ENCODE results near the gene GNG2. TPM values are rescaled to one million over a fixed set of nuclear protein-coding genes. Genes with fewer than 3 reads are reported as not detected.

The GNG2 gene
- total and polyA plus RNA-seq, 4 experiments from 2014 or later = 81.3 to 177 (median 122) TPM

GRCh38 chr14:51862176-51862796 lies 1.9 kb downstream of the GNG2 start:
- Histone ChIP-seq H3K27me3 (ENCODE audit: insufficient read depth, low read length) (no peaks in the 10 kb centered on the region), H3K27ac (ENCODE audit: low read depth, low read length) (peak overlapping the region; percentile 84), H3K4me1 (ENCODE audit: insufficient read depth, low read length) (peaks cover 72% of the 10 kb centered on the region), H3K4me3 (ENCODE audit: low read length in 2 of 2) (peak overlapping the region; percentile 32 to 77), H3K9me3 (ENCODE audit: control insufficient read depth in 1 of 2, low read length in 2 of 2) (no peaks in the 10 kb centered on the region), H3K36me3 (ENCODE audit: insufficient read depth, low read length) (no peaks in the 10 kb centered on the region)
- H3K27me3 Mint-ChIP-seq = no peaks in the 10 kb centered on the region
- H3K4me1 Mint-ChIP-seq = peaks cover 39 to 74% (median 55%) of the 10 kb centered on the region in 4 donors
- POLR2A ChIA-PET (ENCODE audit: partially characterized antibody) = interaction anchor here (1.0 to 8.7 kb wide), 10 partner anchors 9 to 79 kb away, joined by 3 to 285 read pairs (median 8); no protein-coding TSS in a partner anchor
- H3K27ac Mint-ChIP-seq = peak overlapping the region; percentile 96 to 100 (median 99)
- intact Hi-C loops (cut with micrococcal nuclease) = loop anchor here (2.0 to 10.0 kb wide), 6 partner anchors 15 to 1550 kb away; partner anchors contain the start of genes DMAC2L, L2HGDH, PTGER2 and TMX1
- H3K4me3 Mint-ChIP-seq = peak overlapping the region; percentile 91 to 98 (median 96)
- CTCF ChIA-PET (ENCODE audit: partially characterized antibody) = interaction anchor here (1.2 to 4.2 kb wide), 8 partner anchors 10 to 116 kb away, joined by 3 to 40 read pairs (median 6); no protein-coding TSS in a partner anchor
- DNase-seq = peak in 1 of 5 donors; percentile 27
- peaks cover 0 to 3% (median 0%) of the 10 kb centered on the region in 8 donors for H3K9me3 Mint-ChIP-seq
- H3K36me3 Mint-ChIP-seq = peaks cover 0 to 35% of the 10 kb centered on the region in 2 donors

- H3K27ac ChIP-seq (ENCODE audit: low read depth, low read length) = peak overlapping the region; percentile 84
- Mint-ChIP-seq H3K9me3 (peaks cover 0 to 3% (median 0%) of the 10 kb centered on the region in 8 donors), H3K4me1 (peaks cover 36 to 69% (median 50%) of the 10 kb centered on the region in 4 donors), H3K4me3 (peak overlapping the region; percentile 91 to 98 (median 96)), H3K27me3 (no peaks in the 10 kb centered on the region), H3K27ac (peak overlapping the region; percentile 96 to 100 (median 99)), H3K36me3 (peaks cover 0 to 35% of the 10 kb centered on the region in 2 donors)
- H3K36me3 ChIP-seq (ENCODE audit: insufficient read depth, low read length) = no peaks in the 10 kb centered on the region
- CTCF ChIA-PET (ENCODE audit: partially characterized antibody) = interaction anchor here (1.5 to 4.2 kb wide), 4 partner anchors 16 to 116 kb away, joined by 3 to 40 read pairs (median 16); no protein-coding TSS in a partner anchor
- DNase-seq = no peak
- peaks cover 72% of the 10 kb centered on the region for H3K4me1 ChIP-seq (ENCODE audit: insufficient read depth, low read length)
- POLR2A ChIA-PET (ENCODE audit: partially characterized antibody) = interaction anchor here (1.5 to 8.7 kb wide), 5 partner anchors 8 to 78 kb away, joined by 4 to 285 read pairs (median 53); no protein-coding TSS in a partner anchor
- intact Hi-C loops (cut with micrococcal nuclease) = loop anchor here (2.0 to 10.0 kb wide), 6 partner anchors 14 to 1551 kb away; partner anchors contain the start of genes DMAC2L, L2HGDH, PTGER2 and TMX1
- peak overlapping the region; percentile 32 to 77 for H3K4me3 ChIP-seq (ENCODE audit: low read length in 2 of 2)
- H3K9me3 ChIP-seq (ENCODE audit: control insufficient read depth in 1 of 2, low read length in 2 of 2) = no peaks in the 10 kb centered on the region
- H3K27me3 ChIP-seq (ENCODE audit: insufficient read depth, low read length) = no peaks in the 10 kb centered on the region
These were observed 2.4 kb downstream of the GNG2 start for GRCh38 chr14:51862860-51863259.

DNA sequence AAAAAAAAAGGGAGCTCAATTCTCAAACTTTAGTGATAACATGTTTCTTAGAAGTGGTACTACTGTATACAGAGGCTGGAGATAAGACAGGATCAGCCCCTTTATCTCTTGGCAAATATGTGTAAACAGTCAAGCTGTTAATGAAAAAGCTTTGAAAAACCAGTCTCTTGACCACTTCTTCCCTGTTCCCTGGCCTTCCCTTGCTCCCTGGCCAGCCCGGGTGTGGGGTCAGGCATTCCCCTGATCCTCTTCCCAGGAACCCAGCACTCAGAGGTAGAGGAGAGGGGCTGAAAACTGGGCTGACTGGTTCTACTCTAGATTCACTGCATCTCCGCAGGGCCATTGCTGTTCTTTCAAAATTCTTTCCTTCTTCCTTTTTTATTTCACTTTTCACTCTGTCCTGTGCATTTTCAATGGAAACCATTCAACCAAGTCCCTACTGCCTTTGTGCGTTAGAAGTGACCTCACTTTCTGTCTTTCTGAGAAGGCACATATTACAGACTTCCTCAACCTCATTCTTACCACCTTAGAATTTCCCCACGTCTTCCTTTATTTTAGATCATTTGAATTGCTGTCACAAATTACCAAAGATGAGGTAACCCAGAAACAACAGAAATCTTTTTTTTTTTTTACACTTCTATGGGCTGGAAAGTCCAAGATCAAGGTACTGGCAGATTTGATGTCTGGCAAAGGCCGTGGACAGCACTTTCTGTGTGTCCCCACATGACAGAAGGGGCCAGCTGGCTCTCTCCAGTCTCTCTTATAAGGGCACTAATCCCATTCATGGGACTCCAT lies 5.7 kb downstream of the GNG2 start:
- Mint-ChIP-seq H3K27ac (no peak overlapping the region), H3K27me3 (no peaks in the 10 kb centered on the region), H3K9me3 (no peaks in the 10 kb centered on the region), H3K36me3 (peaks cover 0 to 31% of the 10 kb centered on the region in 2 donors), H3K4me3 (no peak overlapping the region), H3K4me1 (peaks cover 24 to 40% (median 31%) of the 10 kb centered on the region in 4 donors)
- Histone ChIP-seq H3K9me3 (ENCODE audit: control insufficient read depth in 1 of 2, low read length in 2 of 2) (no peaks in the 10 kb centered on the region), H3K27me3 (ENCODE audit: insufficient read depth, low read length) (no peaks in the 10 kb centered on the region), H3K4me1 (ENCODE audit: insufficient read depth, low read length) (peaks cover 81% of the 10 kb centered on the region), H3K36me3 (ENCODE audit: insufficient read depth, low read length) (no peaks in the 10 kb centered on the region), H3K27ac (ENCODE audit: low read depth, low read length) (peak overlapping the region; percentile 52), H3K4me3 (ENCODE audit: low read length in 2 of 2) (peak overlapping the region in 1 of 2 donors; percentile 12)
- DNase-seq = peak; percentile 47 to 68 (median 54)
- intact Hi-C loops (cut with micrococcal nuclease) = loop anchor here (1.0 to 10.0 kb wide), 2 partner anchors 9 to 621 kb away; partner anchors contain the start of gene TMX1
- POLR2A ChIA-PET (ENCODE audit: partially characterized antibody) = interaction anchor here (1.0 to 2.8 kb wide), 3 partner anchors 11 to 24 kb away, joined by 3 to 14 read pairs (median 4); no protein-coding TSS in a partner anchor
- CTCF ChIA-PET (ENCODE audit: partially characterized antibody) = interaction anchor here (1.1 kb wide), 2 partner anchors 113 to 214 kb away, joined by 3 read pairs; no protein-coding TSS in a partner anchor

DNA sequence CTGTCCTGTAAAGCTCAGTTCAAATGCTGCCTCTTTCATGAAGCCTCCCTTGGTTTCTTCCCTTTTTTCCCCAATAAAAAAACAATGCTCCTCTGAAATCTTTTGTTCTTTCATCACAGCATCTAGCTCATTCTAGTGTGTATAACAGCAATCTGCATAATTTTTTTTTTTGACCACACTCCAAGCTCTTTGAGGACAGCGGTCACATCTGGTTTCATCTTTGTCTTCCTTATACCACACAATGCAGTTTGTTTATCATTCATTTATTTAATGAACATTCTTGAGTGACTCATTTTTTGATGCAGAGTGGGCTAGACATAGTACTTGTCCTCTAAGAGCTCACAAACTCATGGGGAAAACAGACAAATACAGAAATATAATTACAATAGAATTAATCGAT lies 7.3 kb downstream of the GNG2 start:
- Mint-ChIP-seq H3K4me3 (no peak overlapping the region), H3K36me3 (peaks cover 0 to 21% of the 10 kb centered on the region in 2 donors), H3K27me3 (no peaks in the 10 kb centered on the region), H3K4me1 (peaks cover 34 to 46% (median 37%) of the 10 kb centered on the region in 4 donors), H3K27ac (no peak overlapping the region), H3K9me3 (no peaks in the 10 kb centered on the region)
- Histone ChIP-seq H3K27me3 (ENCODE audit: insufficient read depth, low read length) (no peaks in the 10 kb centered on the region), H3K36me3 (ENCODE audit: insufficient read depth, low read length) (no peaks in the 10 kb centered on the region), H3K4me3 (ENCODE audit: low read length in 2 of 2) (no peak overlapping the region), H3K9me3 (ENCODE audit: control insufficient read depth in 1 of 2, low read length in 2 of 2) (no peaks in the 10 kb centered on the region), H3K4me1 (ENCODE audit: insufficient read depth, low read length) (peaks cover 97% of the 10 kb centered on the region), H3K27ac (ENCODE audit: low read depth, low read length) (peak overlapping the region; percentile 52)
- peak in 3 of 5 donors; percentile 41 to 48 (median 42) for DNase-seq
- CTCF ChIA-PET (ENCODE audit: partially characterized antibody) = interaction anchor here (0.8 to 4.1 kb wide), 6 partner anchors 12 to 110 kb away, joined by 3 to 21 read pairs (median 4); no protein-coding TSS in a partner anchor
- POLR2A ChIA-PET (ENCODE audit: partially characterized antibody) = interaction anchor here (0.7 to 4.9 kb wide), 7 partner anchors 9 to 54 kb away, joined by 3 to 42 read pairs (median 3); no protein-coding TSS in a partner anchor
- intact Hi-C loops (cut with micrococcal nuclease) = loop anchor here (10.0 kb wide), 1 partner anchor 623 kb away; the partner anchor contains the start of gene TMX1

DNA sequence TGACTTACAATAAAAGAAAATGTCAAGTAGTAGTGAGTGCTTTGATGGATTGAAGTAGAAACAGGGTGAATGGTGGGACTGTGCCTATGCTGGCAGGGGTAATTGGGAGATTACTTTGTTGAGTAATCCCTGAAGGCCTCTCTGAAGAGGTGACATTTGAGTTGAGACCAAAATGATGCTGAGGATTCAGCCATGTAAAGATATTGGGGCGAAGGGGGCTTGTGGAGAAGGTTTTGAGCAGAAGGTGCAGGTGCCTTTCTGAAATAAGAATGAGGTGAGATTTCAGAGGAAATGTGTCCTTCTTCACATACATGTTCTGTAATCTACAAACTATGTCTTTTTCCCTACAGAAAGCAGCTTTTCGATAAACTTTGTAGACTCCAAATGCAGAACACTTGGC lies 8.0 kb downstream of the GNG2 start:
- Histone ChIP-seq H3K4me1 (ENCODE audit: insufficient read depth, low read length) (peaks cover 98% of the 10 kb centered on the region), H3K36me3 (ENCODE audit: insufficient read depth, low read length) (no peaks in the 10 kb centered on the region), H3K4me3 (ENCODE audit: low read length in 2 of 2) (no peak overlapping the region), H3K9me3 (ENCODE audit: control insufficient read depth in 1 of 2, low read length in 2 of 2) (no peaks in the 10 kb centered on the region), H3K27ac (ENCODE audit: low read depth, low read length) (peak overlapping the region; percentile 32), H3K27me3 (ENCODE audit: insufficient read depth, low read length) (no peaks in the 10 kb centered on the region)
- intact Hi-C loops (cut with micrococcal nuclease) = loop anchor here (10.0 kb wide), 1 partner anchor 624 kb away; the partner anchor contains the start of gene TMX1
- Mint-ChIP-seq H3K4me3 (no peak overlapping the region), H3K27ac (no peak overlapping the region), H3K4me1 (peaks cover 35 to 47% (median 38%) of the 10 kb centered on the region in 4 donors), H3K36me3 (peaks cover 4 to 20% of the 10 kb centered on the region in 2 donors), H3K9me3 (no peaks in the 10 kb centered on the region), H3K27me3 (no peaks in the 10 kb centered on the region)
- ChIA-PET POLR2A (ENCODE audit: partially characterized antibody) (interaction anchor here (1.0 to 5.2 kb wide), 5 partner anchors 7 to 21 kb away, joined by 3 to 65 read pairs (median 4); partner anchors contain the start of gene GNG2), CTCF (ENCODE audit: partially characterized antibody) (interaction anchor here (1.0 to 4.1 kb wide), 4 partner anchors 12 to 110 kb away, joined by 3 to 21 read pairs (median 6); no protein-coding TSS in a partner anchor)
- no peak for DNase-seq

GRCh38 chr14:51869411-51870100 lies 9.1 kb downstream of the GNG2 start:
- peak in 1 of 5 donors; percentile 79 for DNase-seq
- ChIA-PET CTCF (ENCODE audit: partially characterized antibody) (interaction anchor here (1.3 to 4.1 kb wide), 5 partner anchors 9 to 109 kb away, joined by 3 to 21 read pairs (median 4); partner anchors contain the start of gene GNG2), POLR2A (ENCODE audit: partially characterized antibody) (interaction anchor here (4.9 to 5.2 kb wide), 2 partner anchors 8 to 22 kb away, joined by 42 to 65 read pairs; partner anchors contain the start of gene GNG2)
- peaks cover 9 to 22% of the 10 kb centered on the region in 2 donors for H3K36me3 Mint-ChIP-seq
- no peaks in the 10 kb centered on the region for H3K27me3 ChIP-seq (ENCODE audit: insufficient read depth, low read length)
- H3K4me3 ChIP-seq (ENCODE audit: low read length in 2 of 2) = peak overlapping the region in 1 of 2 donors; percentile 1
- H3K4me1 ChIP-seq (ENCODE audit: insufficient read depth, low read length) = peaks cover 97% of the 10 kb centered on the region
- H3K9me3 Mint-ChIP-seq = no peaks in the 10 kb centered on the region
- intact Hi-C loops (cut with micrococcal nuclease) = loop anchor here (10.0 kb wide), 1 partner anchor 625 kb away; the partner anchor contains the start of gene TMX1
- H3K9me3 ChIP-seq (ENCODE audit: control insufficient read depth in 1 of 2, low read length in 2 of 2) = no peaks in the 10 kb centered on the region
- H3K27ac ChIP-seq (ENCODE audit: low read depth, low read length) = peak overlapping the region; percentile 32
- peaks cover 32 to 45% (median 37%) of the 10 kb centered on the region in 4 donors for H3K4me1 Mint-ChIP-seq
- H3K4me3 Mint-ChIP-seq = peak overlapping the region in 4 of 8 donors; percentile 63 to 77 (median 72)
- no peaks in the 10 kb centered on the region for H3K27me3 Mint-ChIP-seq
- no peaks in the 10 kb centered on the region for H3K36me3 ChIP-seq (ENCODE audit: insufficient read depth, low read length)
- H3K27ac Mint-ChIP-seq = peak overlapping the region in 6 of 7 donors; percentile 69 to 88 (median 80)

Measured in CD4-positive, alpha-beta memory T cell (primary cell).